Measurements from ENCODE around the gene NCLN.
A peak's percentile ranks its signal among the peaks of the same experiment; 100 is the strongest.
"Not testable (repeated sequence)": the region's sequence is repeated elsewhere in the genome, so short reads cannot be mapped to it uniquely, and the experiment has no call there.

NCLN gene

DNA sequence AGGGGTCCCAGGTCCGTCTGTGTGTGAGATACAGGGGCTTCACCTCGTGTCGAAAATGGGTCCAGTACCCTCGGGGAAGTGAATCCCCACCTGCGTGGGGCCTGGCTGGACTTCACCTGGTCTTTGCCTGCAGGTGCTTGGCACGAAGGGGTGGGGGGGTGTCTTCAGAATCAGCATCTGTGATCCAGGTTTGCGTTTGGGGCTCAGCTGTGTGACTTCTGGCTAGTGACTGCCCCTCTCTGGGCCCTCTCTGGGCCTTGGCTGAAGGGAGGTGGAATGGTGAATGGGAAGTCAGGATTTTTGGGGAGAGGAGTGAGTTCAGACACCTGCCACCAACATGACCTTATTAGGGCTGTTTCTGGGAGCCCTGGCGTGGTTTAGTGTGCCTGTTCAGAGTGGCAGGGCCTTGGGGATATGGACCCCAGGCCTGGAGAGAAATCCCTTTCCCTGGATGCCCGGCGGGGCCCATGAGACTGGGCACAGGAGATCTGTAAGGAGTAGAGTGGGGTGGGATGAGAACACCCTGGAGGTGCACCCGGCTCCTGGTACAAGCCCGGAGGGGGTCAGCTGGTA, 41.4 kb downstream of the NCLN start:
- DNase-seq (ENCODE audit: low spot score): peak; percentile 39
- TF ChIP-seq, protein P1, sequence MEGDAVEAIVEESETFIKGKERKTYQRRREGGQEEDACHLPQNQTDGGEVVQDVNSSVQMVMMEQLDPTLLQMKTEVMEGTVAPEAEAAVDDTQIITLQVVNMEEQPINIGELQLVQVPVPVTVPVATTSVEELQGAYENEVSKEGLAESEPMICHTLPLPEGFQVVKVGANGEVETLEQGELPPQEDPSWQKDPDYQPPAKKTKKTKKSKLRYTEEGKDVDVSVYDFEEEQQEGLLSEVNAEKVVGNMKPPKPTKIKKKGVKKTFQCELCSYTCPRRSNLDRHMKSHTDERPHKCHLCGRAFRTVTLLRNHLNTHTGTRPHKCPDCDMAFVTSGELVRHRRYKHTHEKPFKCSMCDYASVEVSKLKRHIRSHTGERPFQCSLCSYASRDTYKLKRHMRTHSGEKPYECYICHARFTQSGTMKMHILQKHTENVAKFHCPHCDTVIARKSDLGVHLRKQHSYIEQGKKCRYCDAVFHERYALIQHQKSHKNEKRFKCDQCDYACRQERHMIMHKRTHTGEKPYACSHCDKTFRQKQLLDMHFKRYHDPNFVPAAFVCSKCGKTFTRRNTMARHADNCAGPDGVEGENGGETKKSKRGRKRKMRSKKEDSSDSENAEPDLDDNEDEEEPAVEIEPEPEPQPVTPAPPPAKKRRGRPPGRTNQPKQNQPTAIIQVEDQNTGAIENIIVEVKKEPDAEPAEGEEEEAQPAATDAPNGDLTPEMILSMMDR (IDR thresholded peaks at IDR 0.05; ENCODE audit: extremely low read depth, missing control alignments): no peak

DNA sequence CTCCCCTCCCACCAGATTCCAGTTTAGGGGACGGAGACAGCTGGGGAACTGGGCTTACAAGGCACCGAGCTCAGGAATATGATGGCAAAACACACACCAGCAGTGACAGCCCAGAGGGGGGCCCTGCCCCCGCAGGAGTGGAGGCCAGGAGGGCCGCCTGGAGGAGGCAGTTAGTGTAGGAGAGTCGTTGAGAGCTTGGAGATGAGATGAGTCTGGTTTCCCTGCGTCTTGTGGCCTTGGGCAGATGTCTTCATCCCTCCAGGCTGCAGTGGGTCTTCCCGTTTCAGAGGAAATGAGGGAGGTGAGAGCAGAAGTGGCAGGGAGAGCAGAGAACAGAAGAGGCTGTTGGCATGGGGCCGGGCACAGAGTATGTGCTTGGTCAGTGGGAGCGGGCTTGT, 43.6 kb downstream of the NCLN start:
- DNase-seq (ENCODE audit: low spot score): no peak
- TF ChIP-seq, protein P1 (IDR thresholded peaks at IDR 0.05; ENCODE audit: extremely low read depth, missing control alignments): no peak

DNA sequence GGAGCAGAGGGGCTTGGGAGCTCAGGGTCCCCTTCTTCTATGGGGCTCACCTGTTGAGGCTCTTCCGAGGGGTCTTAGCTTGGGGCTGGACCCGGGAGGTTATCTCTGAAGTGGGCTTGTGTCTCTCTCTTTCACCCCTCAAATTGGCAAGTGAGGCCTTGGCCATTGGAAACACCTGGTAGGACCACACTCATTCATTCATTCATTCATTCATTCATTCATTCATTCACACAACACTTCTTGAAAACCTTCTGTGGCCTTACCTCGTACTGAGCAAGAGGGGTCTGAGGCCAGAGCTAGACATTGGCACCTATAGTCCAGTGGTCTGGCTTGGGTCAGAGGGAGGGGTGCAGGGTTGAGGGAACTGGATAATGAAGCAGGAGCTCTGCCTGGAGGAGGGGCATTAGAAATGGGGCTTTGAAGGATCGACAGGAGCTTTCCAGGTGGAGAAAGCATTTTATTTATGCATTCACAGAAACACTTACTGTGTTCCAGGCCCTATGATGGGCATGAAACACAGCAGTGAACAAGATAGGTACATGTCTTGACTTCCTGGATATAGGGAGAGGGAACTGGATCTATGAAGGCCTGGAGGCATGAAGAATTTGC, 44.3 kb downstream of the NCLN start:
- TF ChIP-seq, protein P1 (IDR thresholded peaks at IDR 0.05; ENCODE audit: extremely low read depth, missing control alignments): no peak
- no peak for DNase-seq (ENCODE audit: low spot score)

DNA sequence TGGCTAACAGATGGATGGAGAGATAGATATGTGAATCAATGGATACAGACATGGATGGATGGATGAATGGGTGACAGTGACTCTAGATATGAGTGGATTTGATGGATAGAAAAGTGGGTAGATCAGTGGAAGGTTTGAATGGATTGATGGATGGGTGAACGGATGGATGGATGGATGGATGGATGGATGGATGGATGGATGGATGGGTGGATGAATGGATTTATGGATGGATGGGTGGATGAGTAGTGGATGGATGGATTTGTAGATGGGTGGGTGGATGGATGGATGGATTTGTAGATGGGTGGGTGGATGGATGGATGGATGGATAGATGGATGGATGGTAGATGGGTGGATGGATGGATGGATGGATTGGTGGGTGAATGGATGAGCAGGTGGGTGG, 45.6 kb downstream of the NCLN start:
- DNase-seq (ENCODE audit: low spot score): no peak
- TF ChIP-seq, protein P1 (IDR thresholded peaks at IDR 0.05; ENCODE audit: extremely low read depth, missing control alignments): no peak

DNA sequence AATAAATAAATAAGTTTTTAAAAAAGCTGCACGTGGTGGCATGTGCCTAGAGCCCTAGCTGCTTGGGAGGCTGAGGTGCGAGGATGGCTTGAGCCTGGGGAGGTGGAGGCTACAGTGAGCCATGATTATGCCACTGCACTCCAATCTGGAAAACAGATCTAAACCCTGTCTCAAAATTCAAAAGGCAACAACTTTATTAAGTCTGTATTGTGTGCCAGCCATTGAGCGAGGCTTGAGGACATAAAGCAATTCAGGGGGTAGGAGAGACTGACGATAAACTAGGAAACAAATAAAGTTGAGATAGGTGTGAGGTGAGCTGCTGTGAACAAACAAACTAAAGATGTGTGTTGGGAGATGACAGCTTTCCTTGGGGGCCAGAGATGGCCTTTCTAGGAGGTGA, 47.4 kb downstream of the NCLN start:
- no peak for DNase-seq (ENCODE audit: low spot score)

DNA sequence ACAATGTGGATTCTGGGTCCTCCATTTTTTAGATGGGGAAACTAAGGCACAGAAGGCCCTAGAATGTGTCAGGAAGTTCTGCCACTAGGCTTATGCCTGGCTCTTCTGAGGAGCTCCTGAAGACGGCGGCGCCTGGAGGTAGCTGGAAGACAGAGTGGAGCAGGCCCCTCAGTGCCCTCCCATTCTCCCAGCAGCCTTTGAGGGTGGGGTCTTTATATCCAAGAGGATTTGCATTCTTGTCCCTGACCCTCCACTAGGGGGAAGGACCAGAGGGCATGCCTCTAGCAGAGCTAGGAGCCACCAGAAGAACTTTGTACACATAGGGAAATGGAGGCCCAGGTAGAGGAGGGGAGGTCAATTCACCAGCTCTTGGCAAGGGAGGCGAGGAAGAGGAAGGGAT, 48.1 kb downstream of the NCLN start:
- TF ChIP-seq, protein P1 (IDR thresholded peaks at IDR 0.05; ENCODE audit: extremely low read depth, missing control alignments): no peak

More for the DNA sequence above, 47.4 kb downstream of the NCLN start:
- TF ChIP-seq, protein P1 (IDR thresholded peaks at IDR 0.05; ENCODE audit: extremely low read depth, missing control alignments): no peak

DNA sequence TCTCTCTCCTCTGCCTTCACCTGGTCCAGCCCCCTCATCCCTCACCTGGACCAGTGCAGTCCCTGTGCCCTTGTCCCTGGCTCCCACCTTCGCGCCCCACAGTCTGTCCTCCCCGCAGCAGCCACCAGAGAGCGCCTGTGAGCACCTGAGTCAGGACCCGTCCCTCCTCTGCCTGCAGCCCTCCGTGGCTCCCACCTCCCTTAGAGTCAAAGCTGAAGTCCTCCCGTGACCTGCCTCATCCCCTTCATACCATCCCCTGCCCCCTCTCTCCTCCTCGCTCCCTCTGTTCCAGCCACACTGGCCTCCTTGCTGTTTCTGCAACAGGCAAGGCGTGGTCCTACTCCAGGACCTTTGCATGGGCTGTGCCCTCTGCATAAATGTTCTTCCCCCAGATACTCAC, 49.1 kb downstream of the NCLN start:
- no peak for DNase-seq (ENCODE audit: low spot score)
- TF ChIP-seq, protein P1 (IDR thresholded peaks at IDR 0.05; ENCODE audit: extremely low read depth, missing control alignments): peak; percentile 36

More for the DNA sequence above, 48.1 kb downstream of the NCLN start:
- no peak for DNase-seq (ENCODE audit: low spot score)

DNA sequence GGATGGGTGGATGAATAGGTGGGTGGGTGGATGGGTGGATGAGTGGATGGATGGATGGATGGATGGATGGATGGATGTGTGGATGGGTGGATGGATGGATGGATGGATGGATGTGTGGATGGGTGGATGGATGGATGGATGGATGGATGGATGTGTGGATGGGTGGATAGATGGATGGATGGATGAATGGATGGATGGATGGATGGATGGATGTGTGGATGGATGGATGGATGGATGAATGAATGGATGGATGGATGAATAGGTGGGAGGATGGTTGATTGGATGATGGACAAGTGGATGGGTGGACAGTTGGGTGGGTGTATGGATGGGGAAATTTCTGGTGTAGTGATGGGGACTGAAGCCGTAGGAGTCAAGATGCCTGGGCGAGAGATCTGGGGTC, 49.9 kb downstream of the NCLN start:
- DNase-seq (ENCODE audit: low spot score): not testable (repeated sequence)
